ENCODE data around the gene USP3. TPM values are rescaled to one million over a fixed set of nuclear protein-coding genes. Genes with fewer than 3 reads are reported as not detected.
A peak's percentile ranks its signal among the peaks of the same experiment; 100 is the strongest.

USP3 gene
- total RNA-seq, 3 donors from 2014 or later: 65.6 to 101 (median 67.3) TPM

- H3K4me1 ChIP-seq (ENCODE audit: low read depth): peaks cover 41% of the 10 kb centered on the region
These were observed 4.8 kb upstream of the USP3 start for GRCh38 chr15:63499611-63500010.

GRCh38 chr15:63500265-63501250 is 3.8 kb upstream of the USP3 start:
- TF ChIP-seq CTCF (IDR thresholded peaks at IDR 0.05): no peak
- H3K4me1 ChIP-seq (ENCODE audit: low read depth): peaks cover 41% of the 10 kb centered on the region
- no peak overlapping the region for H3K4me3 ChIP-seq
- intact Hi-C loops (cut with DNase I, micrococcal nuclease): no loop called here
- peak in 2 of 3 donors; percentile 55 for DNase-seq
- no peaks in the 10 kb centered on the region for H3K36me3 ChIP-seq (ENCODE audit: low read depth)
- H3K9me3 ChIP-seq: no peaks in the 10 kb centered on the region
- no peak for ATAC-seq

More at GRCh38 chr15:63499611-63500010, 4.8 kb upstream of the USP3 start:
- Histone ChIP-seq H3K4me3 (no peak overlapping the region), H3K36me3 (ENCODE audit: low read depth) (no peaks in the 10 kb centered on the region), H3K9me3 (no peaks in the 10 kb centered on the region)
- ATAC-seq (no peak), DNase-seq (no peak)
- TF ChIP-seq CTCF (IDR thresholded peaks at IDR 0.05): no peak
- intact Hi-C loops (cut with DNase I, micrococcal nuclease): no loop called here

- intact Hi-C loops (cut with DNase I, micrococcal nuclease): no loop called here
- DNase-seq (peak; percentile 84 to 91 (median 85)), ATAC-seq (no peak)
- TF ChIP-seq CTCF (IDR thresholded peaks at IDR 0.05): no peak
- Histone ChIP-seq H3K9me3 (no peaks in the 10 kb centered on the region), H3K4me1 (ENCODE audit: low read depth) (peaks cover 44% of the 10 kb centered on the region), H3K36me3 (ENCODE audit: low read depth) (no peaks in the 10 kb centered on the region), H3K4me3 (no peak overlapping the region)
These were observed 2.9 kb upstream of the USP3 start for GRCh38 chr15:63501256-63502089.

GRCh38 chr15:63502137-63502766 is 2.1 kb upstream of the USP3 start:
- no peak for ATAC-seq
- TF ChIP-seq CTCF (IDR thresholded peaks at IDR 0.05): no peak
- H3K4me3 ChIP-seq: no peak overlapping the region
- no peaks in the 10 kb centered on the region for H3K9me3 ChIP-seq
- DNase-seq: peak in 2 of 3 donors; percentile 60 to 63
- peaks cover 51% of the 10 kb centered on the region for H3K4me1 ChIP-seq (ENCODE audit: low read depth)
- intact Hi-C loops (cut with DNase I, micrococcal nuclease): no loop called here
- no peaks in the 10 kb centered on the region for H3K36me3 ChIP-seq (ENCODE audit: low read depth)

Data from mucosa of descending colon (tissue), 3 donors.